Stimulated activated CD4-positive, alpha-beta T cell treated with anti-CD3 and anti-CD28 coated beads, Interleukin-1b, Interleukin-23, amount 100 ng/mL, for 24 hours (primary cell): Measurements from ENCODE around the gene RPTN.
"Not testable (repeated sequence)": the region's sequence is repeated elsewhere in the genome, so short reads cannot be mapped to it uniquely, and the experiment has no call there.

Experiments
- DNase-seq, 4 experiments: peaks; one replicate each; pipeline ENCODE4 v3.0.0-alpha.2; 2020; ENCODE audit warnings: low read depth in 4 of 4, low spot score in 1 of 4

Gene RPTN

GRCh38 chr1:152165286-152166077, 6.5 kb upstream of the RPTN start:
- DNase-seq = no peak

GRCh38 chr1:152164517-152165136, 5.6 kb upstream of the RPTN start:
- no peak for DNase-seq

GRCh38 chr1:152162792-152163463, 3.9 kb upstream of the RPTN start:
- DNase-seq = no peak

GRCh38 chr1:152160576-152160975, 1.5 kb upstream of the RPTN start:
- DNase-seq = no peak

GRCh38 chr1:152153996-152154395, 5.0 kb downstream of the RPTN start:
- DNase-seq = no peak

GRCh38 chr1:152151646-152152045, 7.4 kb downstream of the RPTN start:
- DNase-seq = no peak

- DNase-seq = no peak
Observed at GRCh38 chr1:152148981-152149380, 10.0 kb downstream of the RPTN start.

- no peak for DNase-seq
Observed at GRCh38 chr1:152148051-152148450, 11.0 kb downstream of the RPTN start.

- DNase-seq = no peak
Observed at GRCh38 chr1:152145769-152146168, 13.3 kb downstream of the RPTN start.

GRCh38 chr1:152144674-152145183, 14.3 kb downstream of the RPTN start:
- DNase-seq = not testable (repeated sequence)

GRCh38 chr1:152143150-152143887, 15.7 kb downstream of the RPTN start:
- DNase-seq = peak in 1 of 4 experiments; percentile 20

- no peak for DNase-seq
Observed at GRCh38 chr1:152141971-152142584, 16.9 kb downstream of the RPTN start.

- DNase-seq = no peak
Observed at GRCh38 chr1:152137215-152137614, 21.8 kb downstream of the RPTN start.

GRCh38 chr1:152130186-152130585, 28.8 kb downstream of the RPTN start:
- DNase-seq = no peak

GRCh38 chr1:152127673-152128072, 31.4 kb downstream of the RPTN start:
- no peak for DNase-seq

GRCh38 chr1:152125834-152126443, 33.1 kb downstream of the RPTN start:
- DNase-seq = no peak

- no peak for DNase-seq
Observed at GRCh38 chr1:152118915-152119314, 40.1 kb downstream of the RPTN start.

- DNase-seq = no peak
Observed at GRCh38 chr1:152115344-152115743, 43.7 kb downstream of the RPTN start, which contains the start of gene TCHH. Gene TCHH (minus strand): TSS chr1:152115444. CDS start chr1:152114080, 1,364 bp downstream.

GRCh38 chr1:152112885-152113432, 46.1 kb downstream of the RPTN start:
- DNase-seq = no peak
